ENCODE data around the gene DENND5A.
"Not testable (repeated sequence)": the region's sequence is repeated elsewhere in the genome, so short reads cannot be mapped to it uniquely, and the experiment has no call there.

The DENND5A gene

DNA sequence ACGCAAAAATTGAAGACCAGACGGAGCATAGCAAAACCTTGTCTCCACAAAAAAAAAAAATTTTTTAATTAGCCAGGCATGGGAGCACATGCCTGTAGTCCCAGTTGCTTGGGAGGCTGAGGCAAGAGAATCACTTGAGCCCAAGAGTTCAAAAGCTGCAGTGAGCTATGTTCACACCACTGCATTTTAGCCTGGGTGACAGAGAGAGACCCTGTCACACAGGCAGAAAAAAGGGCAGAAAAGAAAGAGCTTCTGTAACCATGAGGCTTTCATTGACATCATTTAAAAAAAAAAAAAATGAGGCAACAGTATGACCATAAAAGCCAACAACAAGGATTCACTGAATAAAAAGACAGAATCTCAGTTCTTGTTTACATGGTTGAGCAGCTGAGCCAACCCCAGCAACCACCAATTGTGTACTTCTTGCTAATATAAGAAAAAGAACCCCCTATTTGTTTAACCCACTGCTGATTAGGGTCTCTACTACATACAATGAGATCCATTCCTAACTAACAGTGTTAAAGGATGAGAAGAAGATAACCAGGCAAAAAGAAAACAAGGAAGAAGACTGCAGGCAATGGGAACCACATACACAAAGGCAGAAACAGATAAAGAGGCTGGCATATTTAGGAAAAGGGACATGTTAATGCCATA is 87.6 kb downstream of the DENND5A start:
- DNase-seq (ENCODE audit: low spot score), result no peak

DNA sequence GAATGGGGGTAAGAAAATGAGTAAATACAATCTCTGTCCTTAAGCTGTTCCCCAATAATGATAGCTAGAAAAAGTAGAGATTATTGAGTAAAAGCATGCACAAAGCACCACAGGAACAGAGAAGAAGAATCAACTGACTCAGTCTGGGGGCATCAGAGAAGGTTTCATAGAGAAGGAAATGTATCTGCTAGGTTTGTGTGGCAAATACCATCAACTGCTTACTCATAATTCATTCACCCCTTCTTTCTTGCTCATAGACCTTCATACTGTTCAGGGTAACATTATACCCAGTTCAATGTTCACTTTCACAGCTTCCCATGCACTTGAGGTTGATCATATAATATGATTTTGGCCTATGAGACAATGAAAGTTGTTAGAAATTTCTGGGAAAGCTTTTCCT is 88.6 kb downstream of the DENND5A start:
- DNase-seq (ENCODE audit: low spot score), result no peak

DNA sequence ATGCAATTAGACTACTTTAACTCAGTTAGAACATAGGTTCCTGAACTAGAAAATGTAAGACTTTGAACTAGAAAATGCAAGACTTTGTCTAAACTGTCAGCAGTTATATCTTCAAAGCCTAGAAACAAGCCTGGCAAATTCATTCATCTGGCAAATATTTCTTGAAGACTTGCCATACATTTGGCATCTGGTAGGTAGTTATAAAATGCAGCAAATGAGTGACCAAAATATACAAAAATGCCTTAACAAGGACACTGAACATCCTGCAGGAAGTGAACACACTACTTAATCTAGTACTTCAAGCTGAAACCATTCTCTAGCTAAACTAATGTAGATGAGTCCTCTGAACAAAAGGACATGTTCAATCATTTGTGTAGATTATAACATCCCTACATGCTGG is 89.0 kb downstream of the DENND5A start:
- DNase-seq (ENCODE audit: low spot score), result no peak

DNA sequence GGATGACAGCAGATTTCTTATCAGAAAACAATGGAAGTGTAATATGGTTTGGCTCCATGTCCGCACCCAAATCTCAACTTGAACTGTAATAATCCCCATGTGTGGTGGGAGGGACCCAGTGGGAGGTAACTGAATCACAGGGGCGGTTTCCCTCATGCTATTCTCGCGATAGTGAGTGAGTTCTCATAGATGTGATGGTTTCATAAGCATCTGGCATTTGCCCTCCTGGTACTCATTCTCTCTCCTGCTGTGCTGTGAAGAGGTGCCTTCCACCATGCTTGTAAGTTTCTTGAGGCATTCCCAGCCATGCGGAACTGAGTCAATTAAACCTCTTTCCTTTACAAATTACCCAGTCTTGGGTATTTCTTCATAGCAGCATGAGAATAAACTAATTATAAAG is 92.8 kb downstream of the DENND5A start:
- DNase-seq (ENCODE audit: low spot score), result no peak

DNA sequence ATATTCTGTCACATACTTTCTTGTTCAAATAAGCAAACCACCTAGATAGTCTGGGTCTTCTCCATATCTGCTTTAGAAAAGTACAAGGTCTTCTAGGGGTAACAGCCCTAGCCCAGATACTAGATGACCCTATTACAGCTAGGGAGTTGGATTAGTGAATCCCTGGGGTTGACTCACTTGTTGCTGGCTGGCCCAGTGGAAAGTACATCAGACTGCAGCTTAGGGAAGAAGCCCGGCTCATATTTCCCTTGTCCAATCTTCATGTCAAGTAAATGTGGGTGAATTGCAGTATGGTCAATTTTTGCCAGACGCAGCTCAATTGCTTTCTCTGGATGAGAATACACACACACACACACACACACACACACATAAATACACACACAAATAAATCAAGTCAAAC is 94.7 kb downstream of the DENND5A start:
- DNase-seq (ENCODE audit: low spot score), result no peak

DNA sequence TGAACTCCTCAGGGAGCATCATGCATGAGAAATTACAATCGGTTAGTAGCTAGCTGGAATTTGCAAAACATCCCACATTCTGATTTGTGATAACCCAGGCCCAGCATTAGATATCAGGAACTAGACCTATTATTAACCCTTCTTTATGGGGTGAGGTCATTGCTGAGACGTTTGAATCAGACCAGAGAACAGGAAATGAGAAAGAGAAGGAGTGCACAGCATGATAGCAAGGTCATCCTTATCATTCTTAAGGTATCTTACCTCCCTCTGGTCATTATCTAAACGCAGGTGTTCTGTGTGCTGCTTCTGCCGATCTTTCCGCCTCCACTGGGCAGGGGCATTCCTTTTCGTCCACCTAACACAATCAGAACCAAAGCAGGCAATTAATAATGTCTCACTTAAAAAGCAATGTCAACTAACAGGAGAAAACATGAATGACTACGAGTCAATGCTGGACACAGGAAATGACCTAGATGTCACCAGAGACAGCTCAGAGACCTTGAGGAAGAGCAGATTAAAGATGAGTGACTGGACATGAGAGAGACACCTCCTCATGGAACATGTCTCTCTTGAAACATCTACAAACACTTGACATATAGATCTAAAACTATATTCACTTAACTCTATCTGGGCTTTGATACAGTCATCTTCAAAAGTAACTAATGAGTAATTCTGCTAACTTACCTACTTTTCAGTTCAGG is 95.4 kb downstream of the DENND5A start:
- no peak for DNase-seq (ENCODE audit: low spot score)

DNA sequence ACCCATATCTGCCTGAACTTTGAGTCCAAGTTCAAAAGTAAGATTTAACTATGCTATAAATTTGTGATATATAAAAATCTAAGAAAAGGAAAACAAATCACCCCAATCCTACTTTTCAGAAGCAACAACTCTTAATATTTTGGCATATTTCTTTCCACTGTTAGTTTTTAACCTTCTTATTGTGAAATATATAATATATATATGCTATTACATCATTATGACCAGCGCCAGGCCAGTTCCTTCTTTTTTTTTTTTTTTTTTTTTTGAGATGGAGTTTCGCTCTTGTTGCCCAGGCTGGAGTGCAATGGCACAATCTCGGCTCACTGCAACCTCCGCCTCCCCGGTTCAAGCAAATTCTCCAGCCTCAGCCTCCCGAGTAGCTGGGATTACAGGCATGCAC is 103.2 kb downstream of the DENND5A start:
- DNase-seq (ENCODE audit: low spot score), result not testable (repeated sequence)

DNA sequence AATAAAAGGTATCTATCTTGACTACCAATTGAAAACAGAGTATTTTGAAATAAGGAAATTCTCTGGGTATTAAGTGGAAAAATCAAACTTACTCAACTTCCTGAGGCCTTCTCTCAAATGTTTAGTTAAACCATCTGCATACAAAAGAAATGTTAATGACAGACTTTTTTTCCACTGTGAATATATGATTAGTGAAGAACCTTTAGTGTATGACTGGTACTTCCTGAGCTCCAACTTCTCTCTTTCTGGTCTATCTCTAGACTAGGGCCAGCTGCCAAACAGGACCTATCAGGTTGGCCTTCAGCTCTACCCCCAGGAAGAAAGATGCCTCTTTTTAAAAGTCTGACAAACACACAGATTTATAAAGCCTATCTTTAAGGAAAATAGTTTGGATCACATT is 105.0 kb downstream of the DENND5A start:
- DNase-seq (ENCODE audit: low spot score), result no peak

DNA sequence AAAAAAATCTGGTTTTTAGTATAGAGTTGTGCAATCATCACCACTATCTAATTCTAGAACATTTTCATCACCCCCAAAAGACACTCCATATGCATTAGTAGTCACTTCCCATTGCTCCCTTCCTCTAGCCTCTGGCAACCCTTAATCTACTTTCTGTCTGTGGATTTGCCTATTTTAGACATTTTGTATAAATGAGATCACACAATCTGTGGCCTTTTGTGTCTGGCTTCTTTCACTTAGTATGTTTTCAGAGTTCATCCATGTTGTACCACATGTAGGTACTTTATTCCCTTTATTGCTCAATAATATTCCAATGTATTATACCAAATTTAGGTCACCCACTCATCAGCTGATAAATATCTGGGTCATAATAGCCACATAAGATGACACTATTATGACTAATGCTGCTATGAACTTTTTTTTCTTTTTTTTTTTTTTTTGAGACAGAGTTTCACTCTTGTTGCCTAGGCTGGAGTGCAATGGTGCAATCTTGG is 106.2 kb downstream of the DENND5A start:
- DNase-seq (ENCODE audit: low spot score), result no peak

DNA sequence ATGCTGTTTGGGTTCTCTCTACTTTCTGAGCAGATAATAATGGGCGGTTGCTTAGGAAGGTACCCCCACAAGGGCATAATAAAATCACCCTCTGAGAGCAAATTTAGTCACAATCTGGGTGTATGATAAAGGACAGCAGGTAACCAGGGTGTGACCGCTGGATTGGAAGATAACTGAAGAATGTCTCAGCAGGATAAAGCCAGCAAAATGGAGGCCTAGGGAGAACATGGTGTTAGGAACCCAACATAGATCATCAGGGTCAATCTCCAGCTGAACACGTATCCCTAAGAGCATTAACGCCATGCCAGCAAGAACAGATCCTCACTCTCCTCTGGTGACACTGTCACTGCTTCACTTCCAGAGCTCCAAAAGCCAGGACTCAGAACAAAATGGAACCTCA is 109.2 kb downstream of the DENND5A start:
- DNase-seq (ENCODE audit: low spot score), result no peak

DNA sequence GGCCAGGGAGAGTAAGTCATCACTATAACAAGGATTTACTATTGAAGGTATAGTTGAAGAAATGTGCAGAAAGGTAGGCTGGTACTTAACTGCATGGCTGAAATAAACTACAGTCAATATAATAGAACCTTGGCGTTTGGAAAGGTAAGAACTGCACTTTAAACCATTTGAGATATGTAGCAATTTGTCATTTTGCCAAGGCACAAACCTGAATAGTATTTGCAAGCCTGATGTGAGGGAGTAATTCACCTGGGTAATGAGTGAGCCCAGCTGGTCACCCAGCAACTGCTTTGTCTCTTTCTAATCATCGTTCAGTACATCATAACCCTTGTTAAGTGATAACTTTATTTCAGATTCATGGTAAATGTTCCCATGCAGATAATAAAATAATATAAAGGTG is 111.5 kb downstream of the DENND5A start:
- no peak for DNase-seq (ENCODE audit: low spot score)

DNA sequence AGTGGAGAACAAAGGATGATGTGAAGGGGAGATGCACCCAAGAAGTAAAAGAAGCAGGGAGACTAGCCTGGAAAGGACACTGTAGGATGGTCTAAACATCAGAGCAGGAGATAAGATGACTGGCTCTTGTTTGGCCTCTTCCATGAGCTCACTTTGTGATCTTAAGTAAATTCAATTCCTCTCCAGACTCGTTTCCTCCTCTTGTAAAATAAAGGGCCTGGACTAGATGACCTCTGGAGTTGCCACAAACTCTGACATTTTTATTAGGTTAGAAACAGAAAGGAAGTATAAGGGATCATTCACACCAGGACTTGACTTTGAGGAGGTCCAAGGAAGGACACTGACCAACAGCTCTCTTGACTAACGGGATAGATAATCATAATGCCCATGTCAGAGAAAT is 113.5 kb downstream of the DENND5A start:
- DNase-seq (ENCODE audit: low spot score), result no peak

DNA sequence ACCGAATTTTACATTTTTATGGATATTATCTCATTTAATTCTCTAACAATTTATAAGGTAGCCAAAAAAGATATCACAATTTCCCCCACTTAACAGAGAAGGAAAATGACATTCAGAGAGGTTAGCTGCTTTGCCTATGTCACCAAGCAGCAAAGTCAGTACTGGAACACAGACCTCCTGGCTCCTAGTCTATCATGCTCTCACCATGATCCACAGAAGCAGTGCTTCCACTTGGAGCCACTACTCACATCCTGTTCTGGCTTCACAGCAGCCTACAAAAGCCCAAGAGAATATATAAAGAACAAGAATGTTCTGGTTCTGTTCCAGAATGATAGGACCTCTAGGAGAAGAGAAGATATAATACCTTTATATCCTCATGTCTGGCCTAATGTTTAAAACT is 114.2 kb downstream of the DENND5A start:
- no peak for DNase-seq (ENCODE audit: low spot score)

DNA sequence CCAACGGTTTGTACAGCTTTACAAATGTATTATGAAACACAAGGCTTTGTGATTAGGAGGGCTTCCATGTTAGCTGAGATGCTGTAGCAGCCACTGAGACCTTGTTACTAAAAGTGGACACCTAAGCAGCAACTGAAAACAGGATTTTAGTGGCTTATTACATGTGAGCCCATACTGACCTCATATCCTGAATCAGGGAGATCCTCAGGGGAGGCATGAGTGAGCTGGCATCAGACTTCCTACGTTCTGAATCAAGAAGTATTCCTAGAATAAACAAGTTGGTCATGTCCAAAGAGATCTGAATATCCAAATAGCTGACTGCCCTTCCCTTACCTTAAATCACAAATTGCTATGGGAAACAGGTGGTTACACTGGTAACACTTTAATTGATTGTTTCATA is 114.6 kb downstream of the DENND5A start:
- DNase-seq (ENCODE audit: low spot score), result no peak

DNA sequence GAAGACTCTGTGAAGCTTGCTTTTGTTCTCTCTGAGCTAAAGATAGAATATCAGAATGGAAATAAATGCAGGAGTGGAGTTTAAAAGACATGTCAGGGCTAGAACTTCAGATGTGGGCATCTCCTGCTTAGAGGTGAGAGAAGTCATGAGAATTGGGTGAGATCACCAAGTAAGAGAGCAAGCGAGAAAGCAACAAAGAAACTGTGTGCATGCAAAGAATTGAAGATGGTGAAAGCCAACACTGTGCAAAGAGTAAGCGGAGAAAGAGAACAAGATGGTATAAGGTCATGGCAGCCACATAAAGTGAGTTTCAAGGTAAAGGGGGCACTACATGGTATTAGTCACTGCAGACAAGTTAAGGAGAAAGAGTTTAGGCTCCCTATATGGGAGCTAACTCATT is 116.4 kb downstream of the DENND5A start:
- DNase-seq (ENCODE audit: low spot score), result no peak

DNA sequence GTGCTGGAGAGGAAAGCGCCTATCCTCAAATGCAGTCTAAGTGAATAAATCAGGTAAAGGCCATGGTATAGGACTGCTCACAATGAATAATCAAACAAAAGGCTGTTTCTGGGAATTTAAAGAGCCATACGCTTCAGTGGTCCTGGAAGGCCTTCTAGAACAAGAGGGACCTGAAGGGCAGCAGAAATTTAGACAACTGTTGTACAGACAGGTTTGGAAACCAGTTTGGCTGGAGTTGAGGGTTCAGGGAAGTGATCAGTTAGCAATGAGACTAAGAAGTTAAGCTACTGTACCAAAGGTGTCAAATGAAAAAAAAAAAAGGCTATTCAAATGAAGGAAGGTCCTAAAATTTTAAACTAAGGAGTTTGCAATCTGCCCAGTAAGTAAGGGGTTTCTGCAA is 117.1 kb downstream of the DENND5A start:
- no peak for DNase-seq (ENCODE audit: low spot score)

DNA sequence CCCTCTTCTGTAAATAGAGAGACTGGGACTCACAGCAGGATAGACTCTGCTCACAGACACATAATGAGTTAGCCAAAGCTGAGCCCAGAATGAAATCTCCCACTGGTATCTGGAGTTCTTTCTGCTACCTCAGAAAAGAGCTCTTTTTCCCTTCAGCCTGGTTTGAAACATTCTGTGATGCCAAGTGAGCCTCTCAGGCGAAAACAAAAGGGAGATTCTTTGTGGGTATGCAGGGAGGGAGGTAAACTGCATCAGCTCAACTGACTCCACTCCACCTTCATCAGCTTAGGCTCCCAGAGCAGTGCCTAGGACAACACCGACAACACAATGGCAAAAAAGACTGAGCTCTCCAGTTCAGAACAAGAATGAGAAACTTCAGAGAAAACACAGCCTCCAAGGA is 118.7 kb downstream of the DENND5A start:
- no peak for DNase-seq (ENCODE audit: low spot score)

DNA sequence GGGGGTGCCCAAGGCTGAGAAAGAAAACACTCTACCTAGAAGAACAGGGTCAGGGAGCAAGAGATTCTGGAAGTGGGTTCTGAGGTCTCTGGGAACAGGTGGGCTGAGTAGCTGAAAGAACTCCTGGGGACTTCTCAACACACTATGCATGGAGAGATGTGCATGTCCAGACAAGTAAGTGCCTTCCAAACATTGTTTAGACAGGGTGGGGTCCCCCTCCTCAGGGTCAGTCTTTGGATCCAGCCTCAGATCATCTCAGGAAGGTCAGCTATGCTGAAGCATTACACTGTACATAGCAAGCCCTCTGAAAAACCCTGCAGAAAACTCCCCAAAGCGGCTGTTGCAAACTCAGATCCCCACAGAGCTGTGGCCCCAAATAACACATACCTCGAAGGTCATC is 119.9 kb downstream of the DENND5A start:
- no peak for DNase-seq (ENCODE audit: low spot score)

DNA sequence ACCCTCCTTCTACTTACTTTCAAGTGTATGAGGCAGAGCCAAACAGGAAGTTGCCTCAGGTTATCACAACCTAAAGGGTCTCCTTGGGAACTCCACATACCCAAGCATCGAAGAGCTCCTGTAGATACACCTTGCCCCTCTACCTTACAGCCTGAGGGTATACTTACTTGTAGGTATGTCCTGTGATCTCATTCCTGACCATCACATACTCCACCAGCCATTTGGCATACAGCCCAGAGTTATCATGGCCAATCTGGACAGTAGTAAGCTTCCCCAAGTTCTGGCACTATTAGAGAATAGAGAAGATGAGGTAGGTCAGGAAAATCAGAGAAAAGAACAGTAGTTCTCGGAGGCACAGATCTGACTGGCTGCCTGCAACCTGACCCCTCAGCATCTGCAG is 120.3 kb downstream of the DENND5A start:
- no peak for DNase-seq (ENCODE audit: low spot score)

DNA sequence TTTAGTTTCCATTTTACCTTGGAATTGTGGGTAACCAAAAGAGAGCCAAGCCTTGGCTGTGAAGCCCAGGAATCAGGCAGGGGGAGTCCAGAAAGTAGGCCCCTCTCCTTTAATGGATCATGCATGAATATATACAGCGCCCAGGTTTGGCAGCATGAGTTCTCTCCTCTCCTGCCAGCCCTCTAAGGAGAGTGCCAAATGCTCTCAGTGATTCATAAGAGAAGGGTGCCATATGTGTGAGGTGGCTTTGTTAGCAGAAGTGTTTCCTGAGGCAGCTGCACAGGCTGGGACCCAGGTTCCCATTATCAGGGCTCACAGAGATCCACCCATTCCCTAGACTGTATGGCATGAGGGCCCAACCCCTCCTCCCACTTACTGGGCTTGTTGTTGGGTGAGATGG is 121.4 kb downstream of the DENND5A start:
- DNase-seq (ENCODE audit: low spot score), result no peak

DNA sequence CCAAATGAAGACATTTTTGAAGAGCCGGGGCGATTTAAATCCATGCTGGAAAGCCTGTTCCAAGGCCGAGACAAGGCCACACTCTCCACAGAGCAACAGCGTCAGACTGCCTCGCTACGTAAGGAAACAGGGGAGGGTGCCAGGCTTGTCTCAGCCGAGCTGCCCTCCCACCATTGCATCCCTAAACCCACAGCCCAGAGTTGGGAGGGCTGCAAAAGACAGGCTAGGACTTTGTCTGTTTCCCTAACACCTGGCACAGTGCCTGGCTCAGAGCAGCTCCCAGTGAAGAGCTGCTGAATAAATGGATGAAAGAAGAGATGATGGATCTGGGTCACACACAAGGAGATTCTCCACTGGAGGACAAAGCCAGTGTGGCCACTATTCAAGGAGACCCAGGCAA is 122.4 kb downstream of the DENND5A start:
- no peak for DNase-seq (ENCODE audit: low spot score)

DNA sequence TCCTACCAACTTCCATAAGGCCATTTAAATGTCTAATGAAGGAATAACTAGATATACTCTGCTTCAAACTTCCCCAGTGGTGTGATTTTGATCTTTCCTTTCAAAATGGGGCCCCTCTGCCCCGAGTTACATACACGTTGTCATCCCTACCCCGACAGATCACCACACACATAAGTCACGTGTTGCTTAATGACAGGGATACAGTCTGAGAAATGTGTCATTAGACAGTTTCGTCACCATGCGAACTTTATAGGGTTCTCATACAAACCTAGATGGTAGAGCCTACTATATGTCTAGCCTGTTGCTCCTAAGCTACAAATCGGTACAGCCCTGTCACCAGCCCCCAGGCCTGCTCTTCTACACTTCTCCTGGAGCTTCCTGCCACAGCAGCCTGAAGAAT is 124.0 kb downstream of the DENND5A start:
- DNase-seq (ENCODE audit: low spot score), result no peak

DNA sequence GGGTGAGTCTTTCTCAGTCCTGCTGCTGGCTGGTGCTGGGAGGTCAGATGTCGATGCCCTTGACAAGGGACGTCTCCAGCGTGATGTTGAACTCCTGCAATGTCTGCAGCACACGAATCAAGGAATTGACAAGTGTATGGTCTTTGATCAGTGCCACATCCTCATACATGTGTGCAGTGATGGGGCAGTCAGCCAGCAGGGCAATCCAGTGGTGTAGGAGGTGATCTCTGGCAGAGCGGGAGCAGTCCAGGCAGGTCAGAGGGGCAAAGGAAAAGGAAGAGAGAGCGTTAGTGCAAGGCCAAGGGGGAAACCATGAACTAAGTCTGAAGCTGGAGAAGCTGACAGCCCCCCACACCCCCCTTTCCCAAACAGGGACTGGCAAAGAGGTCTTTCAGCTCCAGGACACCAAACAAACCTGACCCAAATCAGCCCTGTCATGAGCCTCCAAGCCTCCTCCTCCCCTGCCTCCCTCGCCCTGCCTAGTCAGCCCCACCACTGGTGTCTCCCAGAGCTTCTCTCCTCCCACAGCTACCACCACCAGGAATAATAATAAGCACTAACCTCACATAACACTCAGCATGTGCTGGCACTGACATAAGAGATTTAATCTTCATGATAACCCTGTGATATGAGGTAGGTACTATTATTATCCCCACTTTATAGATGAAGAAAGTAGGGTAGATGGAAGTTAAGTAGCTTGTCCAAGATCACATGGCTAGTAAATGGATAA is 125.4 kb downstream of the DENND5A start:
- no peak for DNase-seq (ENCODE audit: low spot score)

Measured in SK-N-DZ (cell line).